Esophagus muscularis mucosa (tissue), 4 donors: Measurements from ENCODE around the gene DPF1. TPM values are rescaled to one million over a fixed set of nuclear protein-coding genes. Genes with fewer than 3 reads are reported as not detected.

Experiments
- DNase-seq: peaks from one replicate; pipeline ENCODE4 v3.0.0-alpha.2; 2017; ENCODE audit errors: extremely low spot score
- H3K27ac ChIP-seq, 4 donors: fragments of 200-600 bp; sonication (generic); replicated peaks in 1 of 4; 1 replicate in 3 of 4; 2 replicates in 1 of 4; pipeline ENCODE4 v1.5.1; 2016 to 2019; ENCODE audit warnings: mild to moderate bottlenecking in 1 of 4
- H3K27me3 ChIP-seq, 4 donors: fragments of 200-600 bp; sonication (generic); one replicate each; pipeline versions ENCODE4 v1.5.1 to v1.6.0; 2016 to 2019
- H3K36me3 ChIP-seq, 4 donors: fragments of 200-600 bp; sonication (generic); one replicate each; pipeline ENCODE4 v1.5.1; 2016 to 2019
- H3K4me1 ChIP-seq, 4 donors: fragments of 200-600 bp; sonication (generic); one replicate each; pipeline ENCODE4 v1.5.1; 2016 to 2019
- H3K4me3 ChIP-seq, 4 donors: fragments of 200-600 bp; sonication (generic); 1 replicate in 2 of 4; 2 replicates in 2 of 4; pipeline ENCODE4 v1.5.1; 2016 to 2019; ENCODE audit warnings: mild to moderate bottlenecking in 4 of 4, moderate library complexity in 1 of 4
- H3K9me3 ChIP-seq, 4 donors: fragments of 200-600 bp; sonication (generic); 1 replicate in 3 of 4; 2 replicates in 1 of 4; pipeline ENCODE4 v1.5.1; 2016 to 2019
- CTCF ChIP-seq, 3 experiments: fragments of 200-600 bp in 2 of 3; fragments of 450-650 bp in 1 of 3; sonication (generic) in 2 of 3; IDR thresholded peaks; one replicate each; pipeline ENCODE4 v1.5.1; 2017 to 2019; ENCODE audit warnings: antibody characterized with exemption in 3 of 3, mild to moderate bottlenecking in 2 of 3, moderate library complexity in 1 of 3
- EP300 ChIP-seq: sonication (generic); formaldehyde crosslinking; IDR thresholded peaks from one replicate; pipeline ENCODE4 v1.6.1; 2017; ENCODE audit warnings: antibody characterized with exemption
- POLR2A ChIP-seq: fragments of 450-650 bp; IDR thresholded peaks from one replicate; pipeline ENCODE4 v1.6.1; 2017; ENCODE audit warnings: antibody characterized with exemption, moderate library complexity, mild to moderate bottlenecking, low read depth
- POLR2AphosphoS5 ChIP-seq, 2 donors: sonication (generic); formaldehyde crosslinking; IDR thresholded peaks; one replicate each; pipeline ENCODE4 v1.6.1; 2017; ENCODE audit warnings: antibody characterized with exemption in 2 of 2
- WGBS: methylation state at CpG from one replicate; pipeline ENCODE4 v1.1.5; 2018; 5-methylcytosine and 5-hydroxymethylcytosine counted together
- intact Hi-C: fragments of 100-400 bp; cut with DNase I; formaldehyde crosslinking; loops from one replicate; pipeline ENCODE4 v1.15.1; 2023
- small RNA-seq, 3 donors: library from RNA; depleted of rRNA; stranded (forward); fragments of <200 nt; gene quantifications; one replicate each; pipeline ENCODE3, GENCODE V24; 2016
- total RNA-seq, 4 donors: library from RNA; depleted of rRNA; stranded (reverse); fragments of >200 nt; gene quantifications; one replicate each; pipeline versions ENCODE4 v1.1.0 to v1.2.1, GENCODE V29; 2016

Gene DPF1
- total RNA-seq, 4 donors from 2014 or later = 0.17 to 0.83 TPM; not detected in 2

- WGBS = over 99% methylated on average over 18 of the region's 25 CpGs
- Histone ChIP-seq H3K27ac (no peak overlapping the region), H3K4me1 (no peaks in the 10 kb centered on the region), H3K36me3 (peaks cover 36 to 86% (median 53%) of the 10 kb centered on the region in 4 donors), H3K4me3 (no peak overlapping the region), H3K27me3 (no peaks in the 10 kb centered on the region), H3K9me3 (peaks cover 0 to 14% (median 13%) of the 10 kb centered on the region in 4 donors)
- intact Hi-C loops = no loop called here
- TF ChIP-seq POLR2AphosphoS5 (IDR thresholded peaks at IDR 0.05) (no peak), EP300 (no peak), CTCF (IDR thresholded peaks at IDR 0.05) (no peak), POLR2A (no peak)
- DNase-seq = no peak
Observed at GRCh38 chr19:38164526-38164925, 59.5 kb downstream of the DPF1 start.

- no peak for TF ChIP-seq POLR2A
- no peak for TF ChIP-seq POLR2AphosphoS5 (IDR thresholded peaks at IDR 0.05)
- no peak for TF ChIP-seq CTCF (IDR thresholded peaks at IDR 0.05)
- no peak for TF ChIP-seq EP300
- 95% methylated on average over 23 of the region's 23 CpGs for WGBS
- Histone ChIP-seq H3K27ac (no peak overlapping the region), H3K36me3 (peaks cover 36 to 86% (median 57%) of the 10 kb centered on the region in 4 donors), H3K4me3 (no peak overlapping the region), H3K4me1 (no peaks in the 10 kb centered on the region), H3K27me3 (no peaks in the 10 kb centered on the region), H3K9me3 (peaks cover 0 to 14% (median 13%) of the 10 kb centered on the region in 4 donors)
- intact Hi-C loops = no loop called here
- no peak for DNase-seq
Observed at GRCh38 chr19:38163419-38164290, 60.4 kb downstream of the DPF1 start.

- intact Hi-C loops = no loop called here
- WGBS = 100% methylated on average over 7 of the region's 7 CpGs
- DNase-seq = no peak
- H3K4me1 ChIP-seq = no peaks in the 10 kb centered on the region
- TF ChIP-seq POLR2A (no peak), POLR2AphosphoS5 (IDR thresholded peaks at IDR 0.05) (no peak), EP300 (no peak), CTCF (IDR thresholded peaks at IDR 0.05) (no peak)
- peaks cover 0 to 14% (median 13%) of the 10 kb centered on the region in 4 donors for H3K9me3 ChIP-seq
- H3K4me3 ChIP-seq = no peak overlapping the region
- H3K36me3 ChIP-seq = peaks cover 36 to 80% (median 54%) of the 10 kb centered on the region in 4 donors
- H3K27ac ChIP-seq = no peak overlapping the region
- no peaks in the 10 kb centered on the region for H3K27me3 ChIP-seq
Observed at GRCh38 chr19:38162632-38163031, 61.4 kb downstream of the DPF1 start.

GRCh38 chr19:38162094-38162493 lies 61.9 kb downstream of the DPF1 start:
- H3K4me1 ChIP-seq = no peaks in the 10 kb centered on the region
- WGBS = 95% methylated on average over 4 of the region's 5 CpGs
- TF ChIP-seq POLR2AphosphoS5 (IDR thresholded peaks at IDR 0.05) = no peak
- no peak for TF ChIP-seq CTCF (IDR thresholded peaks at IDR 0.05)
- H3K36me3 ChIP-seq = peaks cover 36 to 76% (median 54%) of the 10 kb centered on the region in 4 donors
- H3K4me3 ChIP-seq = no peak overlapping the region
- H3K27me3 ChIP-seq = no peaks in the 10 kb centered on the region
- H3K27ac ChIP-seq = no peak overlapping the region
- DNase-seq = no peak
- peaks cover 0 to 14% (median 13%) of the 10 kb centered on the region in 4 donors for H3K9me3 ChIP-seq
- intact Hi-C loops = no loop called here

Small RNA genes within 50 kb of the gene (small RNA-seq; reads per million reads assigned to genes)
- 0 reads per million in 3 donors for gene RN7SL663P

Other genes starting within 250 kb of the DPF1 start
- gene PPP1R14A, start 32.2 kb upstream of the DPF1 start, total RNA-seq = 100 to 1,000 TPM; 217 to 794 (median 445) TPM
- 10 to 100 TPM in 3 of 4 donors, 1 to 10 TPM in 1; 5.0 to 13.4 (median 11.4) TPM for gene SPINT2, start 40.4 kb upstream of the DPF1 start, total RNA-seq
- 1 to 10 TPM; 7.8 to 8.6 (median 8.1) TPM for gene C19orf33, start 80.0 kb upstream of the DPF1 start, total RNA-seq
- 10 to 100 TPM; 10.8 to 26.5 (median 21.5) TPM for gene YIF1B, start 91.7 kb upstream of the DPF1 start, total RNA-seq
- 10 to 100 TPM in 1 of 4 donors, 1 to 10 TPM in 3; 2.3 to 13.0 (median 4.2) TPM for gene KCNK6, start 95.6 kb upstream of the DPF1 start, total RNA-seq
- 1 to 10 TPM; 2.3 to 6.6 (median 3.4) TPM for gene CATSPERG, start 111.6 kb upstream of the DPF1 start, total RNA-seq
- 100 to 1,000 TPM; 145 to 259 (median 212) TPM for gene PSMD8, start 150.3 kb upstream of the DPF1 start, total RNA-seq
- gene GGN, start 163.8 kb upstream of the DPF1 start, total RNA-seq = 1 to 10 TPM in 1 of 4 donors, under 1 TPM in 2, not detected in 1; 0.33 to 2.2 (median 0.91) TPM
- under 1 TPM; 0.46 to 0.83 (median 0.59) TPM for gene SPRED3, start 164.5 kb upstream of the DPF1 start, total RNA-seq
- 10 to 100 TPM; 16.2 to 22.0 (median 19.7) TPM for gene FAM98C, start 178.9 kb upstream of the DPF1 start, total RNA-seq
- 1 to 10 TPM; 3.2 to 7.8 (median 4.4) TPM for gene RASGRP4, start 202.0 kb upstream of the DPF1 start, total RNA-seq
- 1 to 10 TPM in 3 of 4 donors, under 1 TPM in 1; 0.99 to 4.0 (median 2.7) TPM for gene RYR1, start 209.5 kb upstream of the DPF1 start, total RNA-seq